KBM-7 (cell line): ENCODE data around the gene MAGEB16.

Experiments used
- DNase-seq: peaks from one replicate; pipeline ENCODE4 v3.0.0-alpha.2; 2015
- in situ Hi-C: fragments of 300-500 bp; cut with MboI; formaldehyde crosslinking; loops from 2 replicates; pipeline ENCODE4 v1.14.3; 2020; ENCODE audit warnings: low sequenced_read_pairs, low pct_unique_long_range_greater_than_20kb, mixed read lengths

MAGEB16 gene

DNA sequence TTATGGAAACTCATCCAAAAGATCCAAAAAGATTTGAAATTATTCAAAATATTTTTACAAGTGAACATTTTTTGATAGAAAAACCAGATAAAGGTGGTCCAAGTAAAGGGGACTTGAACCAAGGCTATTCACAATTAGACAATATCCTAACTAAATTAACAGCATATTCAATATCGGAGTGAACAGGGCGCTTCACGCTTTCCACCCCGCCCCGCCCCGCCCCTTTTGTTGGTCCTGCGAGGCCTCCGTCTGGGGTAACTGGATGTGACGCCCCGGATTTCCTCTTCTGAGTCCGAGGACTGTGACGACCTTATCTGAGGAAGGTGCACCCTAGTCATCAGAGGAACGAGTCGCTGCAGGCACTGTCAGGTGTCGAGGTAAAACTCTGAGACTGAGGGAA is at the start of gene MAGEB16:
TSS of gene MAGEB16 (plus strand) at position 301 of the 400 bp plus-strand sequence. CDS start 3,855 bp downstream, outside the sequence.
- in situ Hi-C loops: no loop called here

DNA sequence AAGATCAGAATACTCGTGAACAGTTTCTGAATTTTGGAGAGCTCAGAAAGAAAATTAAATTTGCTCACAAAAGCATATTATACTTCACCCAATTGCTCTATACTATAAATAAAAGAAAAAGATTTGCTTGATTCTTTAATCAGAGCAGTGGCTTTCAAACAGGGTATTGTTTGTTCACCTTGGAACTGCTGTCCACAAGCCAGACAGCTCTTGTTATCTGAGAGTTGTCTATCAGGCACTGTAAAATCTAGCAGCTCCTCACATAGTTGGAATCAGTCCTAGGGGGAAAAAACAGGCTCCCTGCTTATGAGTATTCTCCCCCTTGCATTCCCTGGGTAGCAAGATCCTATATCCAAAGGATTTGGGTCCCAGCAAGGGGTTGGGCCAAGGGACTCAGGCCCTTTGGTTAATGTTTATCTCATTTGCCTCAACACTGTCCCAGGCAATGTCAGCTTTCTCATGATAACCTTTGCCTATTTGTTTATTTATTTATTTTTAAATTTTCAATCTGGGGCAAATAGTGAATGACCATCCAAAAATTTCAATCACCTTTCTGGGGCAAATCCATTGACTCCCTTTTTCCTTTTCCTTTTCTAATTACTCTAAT is 24.1 kb upstream of the MAGEB16 start:
- no peak for DNase-seq
- in situ Hi-C loops: no loop called here

More for the DNA sequence above, at the start of gene MAGEB16:
- DNase-seq: no peak

DNA sequence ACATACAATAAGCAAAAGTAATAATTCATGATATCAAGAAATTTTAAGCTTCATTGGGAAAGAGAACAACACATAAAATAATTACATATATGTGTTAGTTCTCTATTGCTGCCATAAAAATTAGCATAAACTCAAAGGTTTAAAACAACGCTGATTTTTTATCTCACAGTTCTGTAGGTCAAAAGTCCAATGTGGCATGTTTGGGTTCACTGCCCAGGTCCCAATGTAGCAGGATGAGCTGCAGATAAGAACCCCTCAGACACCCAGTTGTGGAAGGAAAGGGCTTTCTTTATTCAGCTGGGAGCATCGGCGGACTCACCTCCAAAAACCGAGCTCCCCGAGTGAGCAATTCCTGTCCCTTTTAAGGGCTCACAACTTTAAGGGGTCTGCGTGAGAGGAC is 13.1 kb upstream of the MAGEB16 start:
- no peak for DNase-seq
- in situ Hi-C loops: no loop called here

DNA sequence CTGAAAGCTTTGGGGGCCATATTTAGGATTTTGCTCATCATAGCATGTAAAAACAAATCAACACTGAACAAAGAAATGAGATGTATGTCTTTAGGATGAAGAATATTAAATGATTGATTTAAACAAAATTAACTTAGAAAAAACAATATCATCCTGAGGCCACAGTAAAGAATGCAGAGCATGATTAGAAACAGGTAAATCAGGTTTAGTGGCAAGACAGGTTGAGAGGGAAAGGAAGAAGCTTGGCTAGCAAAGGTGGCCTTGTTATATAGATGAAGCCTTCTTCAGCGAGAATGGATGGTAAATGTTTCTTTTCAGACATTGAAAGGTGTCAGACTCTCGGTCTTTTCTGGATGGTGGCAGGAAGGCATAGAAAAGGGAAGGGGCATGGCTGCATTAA is 11.9 kb upstream of the MAGEB16 start:
- in situ Hi-C loops: no loop called here
- no peak for DNase-seq

DNA sequence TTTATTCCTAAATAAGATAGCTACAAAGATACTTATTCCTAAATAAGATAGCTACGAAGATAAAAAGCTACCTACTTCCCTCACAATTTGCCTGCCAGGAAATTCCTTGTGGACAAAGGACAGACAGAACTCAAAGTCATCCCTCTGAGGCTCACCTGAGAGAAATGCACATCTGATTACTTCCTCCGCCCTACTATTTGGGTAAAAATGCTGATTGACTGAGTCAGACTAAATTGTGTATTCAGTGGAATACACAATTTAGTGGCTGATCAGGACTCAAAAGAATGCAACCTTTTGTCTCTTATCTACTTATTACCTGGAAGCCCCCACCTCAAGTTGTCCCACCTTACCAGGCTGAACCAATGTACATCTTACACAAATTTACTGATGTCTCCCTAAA is 10.3 kb upstream of the MAGEB16 start:
- in situ Hi-C loops: no loop called here
- no peak for DNase-seq

DNA sequence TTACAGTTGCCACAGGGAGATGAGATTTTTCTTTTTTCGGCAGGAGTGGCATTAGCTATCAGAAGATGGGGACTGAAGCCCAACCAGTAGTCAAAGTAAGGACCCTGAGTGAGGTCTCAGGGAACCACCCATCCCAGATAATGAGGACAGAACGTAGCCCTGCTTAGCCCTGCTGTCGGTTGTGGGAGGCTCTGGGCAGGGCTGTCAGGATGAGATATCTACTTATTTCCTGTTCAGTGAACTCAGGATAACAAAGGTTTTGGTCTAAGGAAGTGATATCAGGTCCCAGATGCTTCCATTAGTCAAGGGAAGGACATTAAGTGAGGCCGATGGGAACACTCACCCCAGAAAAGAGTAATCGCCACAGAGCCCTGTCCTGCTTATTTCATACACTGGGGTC is 2.3 kb downstream of the MAGEB16 start:
- peak; percentile 5 for DNase-seq
- in situ Hi-C loops: no loop called here

DNA sequence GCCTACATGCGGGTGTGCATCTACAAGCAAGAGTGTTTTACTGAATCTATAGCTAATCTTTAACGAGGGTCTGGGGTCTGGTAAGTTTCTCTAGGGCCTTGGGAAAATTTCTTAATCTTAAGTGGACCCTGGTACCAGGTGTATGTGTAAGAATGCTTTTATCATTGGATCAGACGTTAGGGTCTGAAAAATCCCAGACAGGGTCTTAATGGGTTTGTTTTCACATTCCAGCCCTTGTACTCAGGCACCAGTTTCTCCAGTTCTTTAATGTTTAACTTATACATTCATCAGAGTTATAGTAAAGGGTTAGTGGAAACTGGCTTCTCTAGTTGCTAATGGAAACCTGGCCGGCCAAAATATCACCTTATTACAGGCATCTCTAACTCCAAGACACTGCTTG is 11.6 kb downstream of the MAGEB16 start:
- DNase-seq: no peak
- in situ Hi-C loops: no loop called here

DNA sequence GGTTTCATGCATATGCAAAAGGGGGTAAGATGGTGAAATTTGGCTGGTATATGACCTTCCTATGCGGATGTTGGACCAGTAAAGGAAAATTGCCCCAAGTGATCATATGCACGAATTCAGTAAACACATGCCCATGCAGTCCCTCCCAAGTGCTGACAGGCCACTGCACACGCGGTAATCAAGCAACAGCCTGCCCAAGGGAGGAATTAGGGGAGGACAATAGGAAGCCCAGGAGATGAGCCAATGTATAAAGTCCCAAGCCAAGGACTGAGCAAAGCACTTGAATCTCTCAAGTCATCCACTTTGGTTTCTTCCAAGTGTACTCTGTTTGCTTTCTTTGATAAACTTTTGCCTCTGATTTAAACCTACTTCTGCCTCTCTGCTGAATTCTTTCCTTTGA is 21.1 kb downstream of the MAGEB16 start:
- in situ Hi-C loops: no loop called here

DNA sequence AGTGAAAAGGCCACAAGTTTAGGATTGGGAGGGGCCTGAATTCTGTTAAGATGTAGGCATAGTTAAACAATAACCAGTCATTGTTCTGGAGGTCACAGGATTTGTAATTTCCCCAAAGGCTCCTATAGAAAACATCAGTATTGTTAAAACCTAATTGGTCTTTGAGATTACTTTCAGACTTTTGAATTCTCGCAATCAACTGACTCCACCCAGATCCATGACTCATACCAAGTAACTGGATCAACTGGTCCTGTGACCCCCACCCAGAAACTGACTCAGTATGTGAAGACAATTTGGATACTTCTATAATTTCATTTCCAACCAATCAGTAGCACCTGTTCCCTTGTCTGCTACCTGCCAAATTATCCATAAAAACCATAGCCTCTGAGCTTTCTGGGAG is 28.4 kb downstream of the MAGEB16 start:
- no peak for DNase-seq
- in situ Hi-C loops: no loop called here

More for the DNA sequence above, 21.1 kb downstream of the MAGEB16 start:
- no peak for DNase-seq

DNA sequence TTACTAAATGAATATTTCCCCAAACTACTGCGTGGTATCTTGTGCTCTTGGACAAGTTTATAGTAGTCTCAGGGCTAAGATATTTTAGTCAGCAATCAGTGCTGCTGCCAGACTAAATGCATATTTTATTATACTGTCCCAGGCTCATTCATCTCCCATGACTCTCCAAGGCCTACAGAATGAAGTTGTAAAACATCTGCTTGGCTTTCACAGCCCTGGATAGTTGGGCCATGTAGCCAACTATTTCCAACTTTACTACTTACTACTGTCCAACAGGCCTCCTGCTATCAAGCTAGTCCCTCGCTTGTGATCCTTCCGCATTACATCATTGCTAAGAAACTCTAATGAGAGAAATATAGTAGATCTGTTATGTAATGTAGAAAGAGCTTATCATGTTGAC is 31.4 kb downstream of the MAGEB16 start:
- no peak for DNase-seq
- in situ Hi-C loops: no loop called here

DNA sequence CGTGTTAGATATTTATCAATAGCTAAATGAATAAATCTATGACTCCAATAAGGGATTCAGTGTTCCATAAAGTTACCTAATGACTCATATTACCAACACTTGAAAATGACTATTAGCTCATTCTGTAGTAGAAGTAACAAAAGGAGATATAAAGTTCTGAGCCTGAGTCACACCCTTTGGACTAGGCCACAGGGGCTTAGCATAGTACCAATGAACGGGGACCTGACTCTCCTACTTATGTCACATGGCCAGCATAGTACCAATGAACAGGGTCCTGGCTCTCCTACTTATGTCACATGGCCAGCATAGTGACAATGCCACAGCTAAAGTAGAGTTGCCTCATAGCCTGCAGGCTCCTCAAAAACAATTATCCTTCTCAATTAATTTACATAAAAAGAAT is 43.7 kb downstream of the MAGEB16 start:
- DNase-seq: peak; percentile 17
- in situ Hi-C loops: no loop called here

DNA sequence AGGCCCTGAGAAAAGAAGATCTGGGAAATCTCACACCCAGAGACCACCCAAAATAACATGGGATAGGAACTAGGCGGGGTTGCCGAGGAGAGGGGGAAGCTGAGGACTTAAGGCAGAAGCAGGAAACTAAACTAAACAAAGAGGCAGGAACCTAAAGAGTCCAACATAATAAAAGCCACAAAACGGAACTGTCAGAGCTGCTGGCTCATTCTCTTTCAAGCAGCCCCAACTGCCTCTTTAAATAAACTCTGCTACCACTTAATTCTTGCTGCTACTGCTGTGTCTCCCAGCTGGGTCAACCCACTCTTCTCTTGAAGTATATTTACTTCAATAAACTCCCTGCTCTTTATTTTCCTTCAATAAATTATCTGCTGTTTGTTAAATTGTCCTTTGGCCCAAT is 44.5 kb downstream of the MAGEB16 start:
- in situ Hi-C loops: no loop called here
- DNase-seq: peak; percentile 90

DNA sequence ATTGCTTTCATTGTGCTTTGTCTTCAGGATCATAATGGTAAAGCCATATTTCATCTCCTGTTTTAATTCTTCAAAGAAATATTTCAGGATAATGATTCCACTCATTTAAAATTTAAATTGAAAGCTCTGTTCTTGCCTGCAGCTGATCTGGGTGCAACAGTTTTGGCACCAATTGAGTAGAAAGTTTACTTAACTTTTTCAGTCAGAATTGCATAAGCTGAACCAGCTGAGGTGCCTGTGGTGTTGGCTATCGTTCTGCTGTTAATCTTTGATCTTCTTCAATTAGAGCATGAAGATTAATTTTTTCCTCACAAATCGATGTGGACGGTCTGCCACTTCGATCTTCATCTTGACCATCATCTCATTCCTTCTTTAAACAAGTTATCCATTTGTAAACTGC is 49.6 kb downstream of the MAGEB16 start:
- in situ Hi-C loops: no loop called here
- no peak for DNase-seq
